AG04449 (cell line): ENCODE measurements around the gene ANKRD62.
"Not testable (repeated sequence)": the region's sequence is repeated elsewhere in the genome, so short reads cannot be mapped to it uniquely, and the experiment has no call there.

ENCODE experiments used
- CTCF ChIA-PET: fragments of 350-600 bp; formaldehyde crosslinking; extraction: SDS; loops from one replicate; lab custom pipeline; 2021; ENCODE audit warnings: antibody characterized with exemption; lab: Yijun Ruan, JAX
- POLR2A ChIA-PET: fragments of 400-600, 350-600 bp; formaldehyde crosslinking; extraction: SDS; loops from one replicate; lab custom pipeline; 2020; ENCODE audit warnings: antibody characterized with exemption, inconsistent platforms; lab: Yijun Ruan, JAX
- DNase-seq: peaks from one replicate; pipeline ENCODE4 v3.0.0-alpha.2; 2010; ENCODE audit warnings: low read depth, low spot score
- H3K4me3 ChIP-seq: 2 replicates; pipeline ENCODE4 v1.5.1; 2011; ENCODE audit warnings: low read depth, mild to moderate bottlenecking, control low read depth, low read length
- TF ChIP-seq, protein P1 (sequence below): IDR thresholded peaks from one replicate; pipeline ENCODE4 v1.5.1; 2011; ENCODE audit warnings: mild to moderate bottlenecking, moderate library complexity, low read length, control low read depth, inconsistent platforms; ENCODE audit not compliant: insufficient read depth; ENCODE audit errors: missing control alignments

Gene ANKRD62

DNA sequence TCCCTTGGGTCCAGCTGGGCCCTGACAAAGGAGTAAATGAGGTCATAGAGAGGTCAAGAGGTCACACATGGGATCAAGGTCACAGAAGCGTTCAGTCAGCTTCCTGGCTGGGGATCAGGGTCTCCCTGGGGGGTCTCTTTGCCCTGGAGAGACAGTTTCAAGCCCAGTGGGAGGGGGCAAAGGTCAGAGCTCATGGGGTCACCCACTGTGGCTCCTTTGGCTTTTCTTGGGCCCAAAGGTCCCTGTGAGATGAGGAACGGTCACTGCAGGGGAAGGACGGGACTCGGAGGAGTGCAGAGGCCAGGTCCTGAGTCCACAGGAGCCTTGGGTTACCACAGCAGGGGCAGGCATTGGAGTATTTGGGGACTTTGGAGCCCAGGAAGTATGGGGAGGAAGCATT is 30.7 kb upstream of the ANKRD62 start:
- DNase-seq = no peak
- TF ChIP-seq, protein P1, sequence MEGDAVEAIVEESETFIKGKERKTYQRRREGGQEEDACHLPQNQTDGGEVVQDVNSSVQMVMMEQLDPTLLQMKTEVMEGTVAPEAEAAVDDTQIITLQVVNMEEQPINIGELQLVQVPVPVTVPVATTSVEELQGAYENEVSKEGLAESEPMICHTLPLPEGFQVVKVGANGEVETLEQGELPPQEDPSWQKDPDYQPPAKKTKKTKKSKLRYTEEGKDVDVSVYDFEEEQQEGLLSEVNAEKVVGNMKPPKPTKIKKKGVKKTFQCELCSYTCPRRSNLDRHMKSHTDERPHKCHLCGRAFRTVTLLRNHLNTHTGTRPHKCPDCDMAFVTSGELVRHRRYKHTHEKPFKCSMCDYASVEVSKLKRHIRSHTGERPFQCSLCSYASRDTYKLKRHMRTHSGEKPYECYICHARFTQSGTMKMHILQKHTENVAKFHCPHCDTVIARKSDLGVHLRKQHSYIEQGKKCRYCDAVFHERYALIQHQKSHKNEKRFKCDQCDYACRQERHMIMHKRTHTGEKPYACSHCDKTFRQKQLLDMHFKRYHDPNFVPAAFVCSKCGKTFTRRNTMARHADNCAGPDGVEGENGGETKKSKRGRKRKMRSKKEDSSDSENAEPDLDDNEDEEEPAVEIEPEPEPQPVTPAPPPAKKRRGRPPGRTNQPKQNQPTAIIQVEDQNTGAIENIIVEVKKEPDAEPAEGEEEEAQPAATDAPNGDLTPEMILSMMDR = no peak
- H3K4me3 ChIP-seq = no peak overlapping the region
- ChIA-PET CTCF (interaction anchor here (1.0 kb wide), 1 partner anchor 330 kb away, joined by 4 read pairs; no protein-coding TSS in a partner anchor), POLR2A (no interaction called here)

DNA sequence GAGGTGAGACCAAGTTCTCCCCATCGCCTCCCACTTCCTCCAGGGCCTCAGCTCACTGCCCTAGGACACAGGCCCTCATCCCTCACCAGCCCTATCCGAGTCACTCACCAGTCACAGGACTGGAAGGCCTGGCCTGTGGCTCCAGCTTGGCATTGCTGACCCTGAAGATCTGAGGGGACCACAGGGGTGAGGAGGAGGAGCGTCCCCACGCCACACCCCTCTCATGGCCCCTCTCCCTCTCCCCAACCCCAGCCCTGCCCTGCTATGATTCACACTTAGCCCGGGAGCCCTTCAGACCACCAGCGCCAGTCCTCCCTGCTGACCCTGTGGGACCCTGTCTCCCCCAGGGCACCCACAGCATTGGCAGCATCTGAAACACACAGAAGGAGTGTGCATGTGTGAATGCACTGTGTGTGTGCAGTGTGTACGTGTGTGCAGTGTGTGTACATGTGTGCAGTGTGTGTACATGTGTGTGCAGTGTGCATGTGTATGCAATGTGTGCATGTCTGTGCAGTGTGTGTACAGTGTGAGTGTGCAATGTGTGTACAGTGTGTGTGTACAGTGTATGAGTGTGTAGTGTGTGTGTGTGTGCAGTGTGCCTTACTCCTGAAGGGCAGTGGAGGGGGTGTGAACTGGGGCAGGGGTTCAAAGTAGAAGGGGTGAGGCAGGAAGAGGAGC is 29.4 kb upstream of the ANKRD62 start:
- DNase-seq = no peak
- ChIA-PET CTCF (interaction anchor here (1.1 kb wide), 1 partner anchor 27 kb away, joined by 3 read pairs; no protein-coding TSS in a partner anchor), POLR2A (no interaction called here)
- TF ChIP-seq, protein P1 = no peak
- no peak overlapping the region for H3K4me3 ChIP-seq

DNA sequence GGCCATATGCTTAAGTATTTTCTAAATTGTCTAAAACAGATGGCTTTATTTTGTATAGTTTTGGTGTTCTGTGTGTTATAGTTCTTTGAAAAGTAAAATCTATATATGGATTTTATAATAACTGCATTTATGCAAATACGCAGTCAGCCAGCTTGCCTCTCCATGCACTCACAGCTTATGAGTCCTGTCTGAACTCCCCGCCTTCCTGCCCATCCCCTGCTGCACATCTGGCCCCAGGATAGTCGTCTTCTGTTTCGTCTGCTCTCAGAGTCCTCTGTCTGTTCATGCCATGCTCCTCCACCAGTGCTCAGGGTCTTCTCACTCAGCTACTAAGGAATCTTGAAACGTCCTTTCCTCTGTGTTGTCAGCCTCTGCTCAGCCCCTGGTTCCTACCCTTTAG is 28.2 kb upstream of the ANKRD62 start:
- CTCF ChIA-PET = interaction anchor here (1.1 kb wide), 1 partner anchor 28 kb away, joined by 3 read pairs; no protein-coding TSS in a partner anchor

DNA sequence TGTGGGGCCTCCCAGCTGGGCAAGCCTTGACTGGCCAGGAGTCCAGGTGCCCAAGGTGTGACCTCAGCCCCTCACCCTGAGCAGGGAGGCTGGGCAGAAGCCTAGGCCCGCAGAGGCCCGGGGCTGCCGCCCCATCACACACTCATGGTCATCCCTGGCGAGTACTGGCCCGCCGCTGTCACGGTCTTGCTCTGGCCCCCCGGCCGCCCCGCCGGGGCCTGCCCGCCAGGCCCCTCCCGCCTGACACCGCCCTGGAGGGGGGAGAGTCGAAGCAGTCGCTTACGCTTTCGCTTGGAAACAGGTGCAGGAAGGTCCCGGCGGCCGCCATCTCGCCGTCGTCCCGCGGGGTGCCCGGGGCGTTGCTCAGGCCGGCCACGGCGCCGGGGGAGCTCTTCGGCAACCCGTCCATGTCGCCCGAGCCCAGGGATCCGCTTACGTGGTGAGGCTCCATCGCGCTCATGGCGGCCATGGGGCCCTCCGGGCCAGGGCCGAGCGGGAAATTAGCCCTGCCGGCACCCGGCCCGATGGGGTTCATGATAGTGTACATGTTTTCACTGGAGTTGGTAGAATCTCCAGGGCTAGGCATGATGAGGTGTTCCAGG is 26.6 kb upstream of the ANKRD62 start:
- ChIA-PET CTCF (no interaction called here), POLR2A (no interaction called here)
- no peak overlapping the region for H3K4me3 ChIP-seq
- TF ChIP-seq, protein P1 = no peak
- no peak for DNase-seq

More for the DNA sequence above, 28.2 kb upstream of the ANKRD62 start:
- DNase-seq = no peak
- H3K4me3 ChIP-seq = no peak overlapping the region
- TF ChIP-seq, protein P1 = no peak
- POLR2A ChIA-PET = no interaction called here

DNA sequence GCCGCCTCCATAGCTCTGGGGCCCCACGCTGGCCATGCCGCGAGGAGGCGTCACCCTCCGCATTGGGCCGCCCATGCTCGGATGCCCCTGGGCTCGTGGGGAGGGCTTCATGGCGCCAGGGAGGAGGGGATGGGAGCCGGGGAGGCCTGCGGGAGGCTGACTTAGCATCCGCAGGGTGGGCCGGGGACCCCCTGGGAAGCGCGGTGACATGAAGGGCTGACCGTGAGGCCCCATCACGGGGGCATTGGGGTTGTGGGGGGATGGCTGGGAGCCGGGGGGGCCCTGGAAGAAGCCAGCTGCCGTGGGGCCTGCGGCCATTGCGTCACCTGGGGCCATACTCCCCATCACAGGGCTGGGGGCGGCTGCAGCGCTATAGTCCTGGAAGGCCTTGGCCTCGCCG is 26.0 kb upstream of the ANKRD62 start:
- ChIA-PET POLR2A (no interaction called here), CTCF (no interaction called here)
- no peak overlapping the region for H3K4me3 ChIP-seq
- no peak for DNase-seq
- TF ChIP-seq, protein P1 = no peak

DNA sequence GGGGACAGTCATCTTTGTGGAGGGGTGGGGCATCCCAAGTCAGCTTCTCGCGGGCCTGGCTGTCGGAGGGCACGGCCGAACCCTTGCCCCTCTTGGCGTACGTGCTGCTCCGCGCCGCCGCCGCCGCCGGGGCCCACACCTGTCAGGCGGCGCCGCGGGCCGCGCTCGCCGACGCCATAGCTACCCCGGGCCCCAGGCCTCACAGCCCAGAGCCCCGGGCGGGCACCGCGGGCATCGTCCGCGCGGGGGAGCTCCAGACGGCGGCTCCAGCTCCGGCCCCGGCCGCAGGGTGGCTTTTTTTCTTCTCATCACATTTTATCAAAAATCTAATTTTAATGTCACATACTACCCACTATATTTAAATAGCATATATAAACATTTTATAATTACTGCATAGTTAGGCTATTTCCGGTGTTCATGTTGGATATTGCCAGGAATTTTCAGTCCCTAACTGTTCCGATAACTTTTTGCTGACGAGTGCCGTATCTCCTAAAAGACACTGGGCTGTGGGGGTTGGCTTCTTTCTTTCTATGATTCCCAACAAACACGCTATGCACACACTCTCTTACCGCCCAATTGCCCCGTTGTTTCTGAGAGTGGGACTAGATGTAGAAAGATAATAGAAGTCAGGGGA is 25.2 kb upstream of the ANKRD62 start:
- DNase-seq, H3K4me3 ChIP-seq, POLR2A ChIA-PET, CTCF ChIA-PET: not testable (repeated sequence)
